Measurements from ENCODE around the gene ARHGAP25. TPM values are rescaled to one million over a fixed set of nuclear protein-coding genes. Genes with fewer than 3 reads are reported as not detected.

Gene ARHGAP25
- total RNA-seq, 1 experiment from 2014 or later = 0.27 TPM

DNA sequence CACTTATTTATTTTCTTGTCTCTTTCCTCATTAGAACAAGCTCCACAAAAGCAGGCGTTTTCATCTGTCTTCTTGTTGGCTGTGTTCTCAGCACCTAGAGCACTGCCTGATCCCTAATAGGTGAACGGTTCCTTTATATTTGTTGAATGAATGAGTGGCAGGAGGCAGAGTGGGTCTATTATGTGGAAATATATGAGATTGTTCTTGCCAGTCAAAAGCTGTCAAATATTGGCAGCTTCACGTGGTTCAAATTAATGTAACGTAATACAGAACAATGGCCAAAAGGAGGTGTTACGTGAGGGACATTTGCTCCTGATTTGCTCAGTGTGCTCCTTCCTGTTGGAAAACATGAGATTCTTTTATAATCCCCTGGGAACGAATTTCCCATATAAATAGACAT is 8.5 kb upstream of the ARHGAP25 start:
- Histone ChIP-seq H3K4me3 (replicated peaks in 1 of 2; ENCODE audit: low read depth in 1 of 2, low read length in 2 of 2) (no peak overlapping the region), H3K9me2 (ENCODE audit: insufficient read depth) (no peaks in the 10 kb centered on the region), H3K4me1 (ENCODE audit: control insufficient read depth in 1 of 2, insufficient read depth in 2 of 2, low read length in 2 of 2) (peaks cover 15 to 23% of the 10 kb centered on the region in 2 experiments), H3K79me2 (ENCODE audit: insufficient read depth, low read length) (no peaks in the 10 kb centered on the region), H3K27me3 (ENCODE audit: insufficient read depth, low read length) (peaks cover 10% of the 10 kb centered on the region; the same call in 1 of the 2 replicates), H3K9ac (ENCODE audit: low read length) (no peak overlapping the region), H2AFZ (ENCODE audit: low read depth, low read length, poor library complexity, severe bottlenecking) (no peak overlapping the region), H3K27ac (ENCODE audit: low read depth, low read length) (no peak overlapping the region), H3K9me3 (ENCODE audit: control insufficient read depth in 1 of 2, insufficient read depth in 1 of 2, low read depth in 1 of 2, low read length in 2 of 2) (no peaks in the 10 kb centered on the region), H4K20me1 (ENCODE audit: insufficient read depth) (no peaks in the 10 kb centered on the region), H3K4me2 (ENCODE audit: low read length) (no peak overlapping the region), H3K36me3 (ENCODE audit: control insufficient read depth in 1 of 2, insufficient read depth in 2 of 2, low read length in 2 of 2) (no peaks in the 10 kb centered on the region)
- ATAC-seq (no peak), DNase-seq (ENCODE audit: low read depth, low spot score) (no peak)
- RAD21 ChIA-PET (ENCODE audit: low non-redundant PET in 1 of 2, low total read pairs in 2 of 2, uncharacterized antibody in 2 of 2, unreplicated experiment in 2 of 2) = no interaction called here
- intact Hi-C loops (cut with micrococcal nuclease) = no loop called here
- BruUV-seq (replicated peaks) = no TSS peak
- CTCF ChIA-PET = interaction anchor here (0.7 to 1.2 kb wide), 3 partner anchors 17 to 110 kb away, joined by 3 read pairs; no protein-coding TSS in a partner anchor
- TF ChIP-seq ZNF274 (IDR thresholded peaks at IDR 0.05; ENCODE audit: low read depth, low read length) (no peak), ELF1 (IDR thresholded peaks at IDR 0.05; ENCODE audit: borderline replicate concordance, low read depth) (no peak), CBX3 (IDR thresholded peaks at IDR 0.05; ENCODE audit: low read depth) (no peak), EGR1 (IDR thresholded peaks at IDR 0.05; ENCODE audit: low read depth) (no peak), SIN3A (IDR thresholded peaks at IDR 0.05; ENCODE audit: low read depth) (no peak), POLR2AphosphoS5 (IDR thresholded peaks at IDR 0.05; ENCODE audit: low read depth, low read length) (no peak), SP1 (IDR thresholded peaks at IDR 0.05; ENCODE audit: low read depth) (no peak), TCF7L2 (IDR thresholded peaks at IDR 0.05; ENCODE audit: borderline replicate concordance, extremely low read depth, insufficient read depth, insufficient read length) (no peak), RAD21 (IDR thresholded peaks at IDR 0.05; ENCODE audit: low read depth) (no peak), YY1 (IDR thresholded peaks at IDR 0.05; ENCODE audit: extremely low read depth, insufficient replicate concordance, low read depth, low read length) (no peak), EZH2 (IDR thresholded peaks at IDR 0.05) (no peak)
- TF ChIP-seq, protein P1, sequence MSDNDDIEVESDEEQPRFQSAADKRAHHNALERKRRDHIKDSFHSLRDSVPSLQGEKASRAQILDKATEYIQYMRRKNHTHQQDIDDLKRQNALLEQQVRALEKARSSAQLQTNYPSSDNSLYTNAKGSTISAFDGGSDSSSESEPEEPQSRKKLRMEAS (IDR thresholded peaks at IDR 0.05) = no peak
- TF ChIP-seq, protein P2, sequence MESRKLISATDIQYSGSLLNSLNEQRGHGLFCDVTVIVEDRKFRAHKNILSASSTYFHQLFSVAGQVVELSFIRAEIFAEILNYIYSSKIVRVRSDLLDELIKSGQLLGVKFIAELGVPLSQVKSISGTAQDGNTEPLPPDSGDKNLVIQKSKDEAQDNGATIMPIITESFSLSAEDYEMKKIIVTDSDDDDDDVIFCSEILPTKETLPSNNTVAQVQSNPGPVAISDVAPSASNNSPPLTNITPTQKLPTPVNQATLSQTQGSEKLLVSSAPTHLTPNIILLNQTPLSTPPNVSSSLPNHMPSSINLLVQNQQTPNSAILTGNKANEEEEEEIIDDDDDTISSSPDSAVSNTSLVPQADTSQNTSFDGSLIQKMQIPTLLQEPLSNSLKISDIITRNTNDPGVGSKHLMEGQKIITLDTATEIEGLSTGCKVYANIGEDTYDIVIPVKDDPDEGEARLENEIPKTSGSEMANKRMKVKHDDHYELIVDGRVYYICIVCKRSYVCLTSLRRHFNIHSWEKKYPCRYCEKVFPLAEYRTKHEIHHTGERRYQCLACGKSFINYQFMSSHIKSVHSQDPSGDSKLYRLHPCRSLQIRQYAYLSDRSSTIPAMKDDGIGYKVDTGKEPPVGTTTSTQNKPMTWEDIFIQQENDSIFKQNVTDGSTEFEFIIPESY (IDR thresholded peaks at IDR 0.05; ENCODE audit: extremely low read depth, insufficient replicate concordance, low read length) = no peak
- POLR2A ChIA-PET = no interaction called here
